GM23338 (cell line): ENCODE measurements around the gene KCNQ5. TPM values are rescaled to one million over a fixed set of nuclear protein-coding genes. Genes with fewer than 3 reads are reported as not detected.

Experiments
- ATAC-seq: fragments of 200-7000 bp; cut with Tn5 transposase; 3 replicates; pipeline ENCODE4 v1.9.1; 2020
- DNase-seq: peaks from one replicate; pipeline ENCODE4 v3.0.0-alpha.2; 2015; ENCODE audit warnings: low spot score
- H2AFZ ChIP-seq: fragments of 200-600 bp; sonication (generic); 2 replicates; pipeline ENCODE4 v1.8.0; 2016; ENCODE audit warnings: antibody characterized with exemption, mild to moderate bottlenecking, moderate library complexity
- H3F3A ChIP-seq: fragments of 200-600 bp; sonication (generic); replicated peaks from 2 replicates; pipeline ENCODE4 v1.8.0; 2017; ENCODE audit warnings: antibody characterized with exemption, mixed run types, low read depth
- H3K27ac ChIP-seq: fragments of 200-600 bp; sonication (generic); 2 replicates; pipeline ENCODE4 v1.6.1; 2016; ENCODE audit warnings: low read depth
- H3K27me3 ChIP-seq: fragments of 200-600 bp; sonication (generic); 2 replicates; pipeline ENCODE4 v1.8.0; 2016; ENCODE audit warnings: mild to moderate bottlenecking, mixed run types, moderate library complexity; ENCODE audit not compliant: insufficient read depth
- H3K36me3 ChIP-seq: fragments of 200-600 bp; sonication (generic); 2 replicates; pipeline ENCODE4 v1.8.0; 2016; ENCODE audit warnings: mild to moderate bottlenecking; ENCODE audit not compliant: insufficient read depth
- H3K4me1 ChIP-seq: fragments of 200-600 bp; sonication (generic); 2 replicates; pipeline ENCODE4 v1.8.0; 2016; ENCODE audit warnings: mild to moderate bottlenecking, moderate library complexity; ENCODE audit not compliant: insufficient read depth
- H3K4me2 ChIP-seq: fragments of 200-600 bp; sonication (generic); 2 replicates; pipeline ENCODE4 v1.7.1; 2017; ENCODE audit warnings: mixed run types
- H3K4me3 ChIP-seq: fragments of 200-600 bp; sonication (generic); 2 replicates; pipeline ENCODE4 v1.6.1; 2016; ENCODE audit warnings: mixed run types
- H3K79me2 ChIP-seq: fragments of 200-600 bp; sonication (generic); replicated peaks from 2 replicates; pipeline ENCODE4 v1.8.0; 2017; ENCODE audit warnings: mild to moderate bottlenecking; ENCODE audit not compliant: insufficient read depth
- H3K9me2 ChIP-seq: fragments of 200-600 bp; sonication (generic); 2 replicates; pipeline ENCODE4 v1.8.0; 2017; ENCODE audit not compliant: insufficient read depth
- H4K20me1 ChIP-seq: fragments of 200-600 bp; sonication (generic); replicated peaks from 2 replicates; pipeline ENCODE4 v1.8.0; 2017; ENCODE audit warnings: mild to moderate bottlenecking; ENCODE audit not compliant: insufficient read depth
- H3K27ac Mint-ChIP-seq: 2 replicates; pipeline ENCODE4 v1.8.0; 2020; ENCODE audit warnings: inconsistent platforms, mild to moderate bottlenecking, moderate library complexity, mixed read lengths
- H3K27me3 Mint-ChIP-seq: 3 replicates; pipeline ENCODE4 v1.8.0; 2022; ENCODE audit warnings: low read depth, mild to moderate bottlenecking, moderate library complexity, mixed read lengths, inconsistent platforms; ENCODE audit not compliant: insufficient read depth, poor library complexity
- H3K36me3 Mint-ChIP-seq: 3 replicates; pipeline ENCODE4 v1.8.0; 2021; ENCODE audit warnings: low read depth, mild to moderate bottlenecking, inconsistent platforms, moderate library complexity, mixed read lengths
- H3K4me1 Mint-ChIP-seq: 3 replicates; pipeline ENCODE4 v1.8.0; 2020; ENCODE audit warnings: mild to moderate bottlenecking, inconsistent platforms, mixed read lengths
- H3K4me3 Mint-ChIP-seq: 3 replicates; pipeline ENCODE4 v1.8.0; 2021; ENCODE audit warnings: moderate library complexity, mild to moderate bottlenecking, inconsistent platforms, mixed read lengths
- H3K9me3 Mint-ChIP-seq: 3 replicates; pipeline ENCODE4 v1.8.0; 2020; ENCODE audit warnings: moderate library complexity, mild to moderate bottlenecking, inconsistent platforms, mixed read lengths
- CREB1 ChIP-seq: fragments of 250-450 bp; sonication (Bioruptor Pico); IDR thresholded peaks from 2 replicates; pipeline ENCODE4 v1.5.0; 2020; ENCODE audit warnings: low read depth, mild to moderate bottlenecking, moderate library complexity
- EZH2 ChIP-seq: fragments of 200-600 bp; sonication (generic); IDR thresholded peaks from one replicate; pipeline ENCODE4 v1.8.0; 2017; ENCODE audit warnings: antibody characterized with exemption, mild to moderate bottlenecking, low read depth; ENCODE audit not compliant: unreplicated experiment
- EZH2phosphoT487 ChIP-seq: fragments of 200-600 bp; sonication (generic); IDR thresholded peaks from one replicate; pipeline ENCODE4 v1.8.1; 2018; ENCODE audit warnings: antibody characterized with exemption; ENCODE audit not compliant: unreplicated experiment
- JUNB ChIP-seq: IDR thresholded peaks from one replicate; pipeline ENCODE4 v1.6.1; 2016; ENCODE audit warnings: antibody characterized with exemption; ENCODE audit not compliant: unreplicated experiment
- NANOG ChIP-seq: IDR thresholded peaks from 2 replicates; pipeline ENCODE4 v1.6.1; 2016; ENCODE audit warnings: antibody characterized with exemption, borderline replicate concordance
- POLR2AphosphoS5 ChIP-seq: IDR thresholded peaks from 2 replicates; pipeline ENCODE4 v1.6.1; 2016; ENCODE audit warnings: antibody characterized with exemption, low read depth
- REST ChIP-seq: IDR thresholded peaks from one replicate; pipeline ENCODE4 v1.6.1; 2018; ENCODE audit warnings: antibody characterized with exemption; ENCODE audit not compliant: unreplicated experiment
- STAT1 ChIP-seq: IDR thresholded peaks from one replicate; pipeline ENCODE4 v1.6.1; 2016; ENCODE audit warnings: antibody characterized with exemption; ENCODE audit not compliant: unreplicated experiment
- ZNF114 ChIP-seq: fragments of 250-450 bp; sonication (Bioruptor Pico); IDR thresholded peaks from 2 replicates; pipeline ENCODE4 v1.5.0; 2020; ENCODE audit warnings: mild to moderate bottlenecking, moderate library complexity
- ZNF331 ChIP-seq: fragments of 250-450 bp; sonication (Bioruptor Pico); IDR thresholded peaks from 2 replicates; pipeline ENCODE4 v1.5.0; 2020; ENCODE audit warnings: low read depth, mild to moderate bottlenecking, moderate library complexity
- polyA plus RNA-seq: library from polyadenylated mRNA; unstranded; fragments of >200 nt; fragmentation: Nextera tagmentation; extraction: Ambion mirVana; gene quantifications from 2 replicates; pipeline ENCODE4 v1.2.1, GENCODE V29; 2016
- total RNA-seq: library from RNA; depleted of rRNA; stranded (reverse); fragments of >200 nt; shearing (Covaris generic); gene quantifications from 2 replicates; pipeline ENCODE4 v1.2.3, GENCODE V29; 2014
- TF ChIP-seq, protein P1 (sequence below), 2 experiments: fragments of 200-600 bp in 1 of 2; sonication (generic) in 1 of 2; conservative IDR thresholded peaks; 2 replicates each; pipeline versions ENCODE4 v1.5.1 to v1.6.1; 2016 to 2017; ENCODE audit warnings: antibody characterized with exemption in 2 of 2, low read depth in 2 of 2, mild to moderate bottlenecking in 2 of 2, moderate library complexity in 1 of 2
- TF ChIP-seq, protein P2 (sequence below): IDR thresholded peaks from 2 replicates; pipeline ENCODE4 v1.6.1; 2016; ENCODE audit warnings: antibody characterized with exemption
- TF ChIP-seq, protein P3 (sequence below): fragments of 250-450 bp; sonication (Bioruptor Pico); IDR thresholded peaks from 2 replicates; pipeline ENCODE4 v1.5.0; 2020; ENCODE audit warnings: mild to moderate bottlenecking, moderate library complexity

The KCNQ5 gene
- total and polyA plus RNA-seq, 2 experiments from 2014 or later: 0.68 to 0.87 TPM

DNA sequence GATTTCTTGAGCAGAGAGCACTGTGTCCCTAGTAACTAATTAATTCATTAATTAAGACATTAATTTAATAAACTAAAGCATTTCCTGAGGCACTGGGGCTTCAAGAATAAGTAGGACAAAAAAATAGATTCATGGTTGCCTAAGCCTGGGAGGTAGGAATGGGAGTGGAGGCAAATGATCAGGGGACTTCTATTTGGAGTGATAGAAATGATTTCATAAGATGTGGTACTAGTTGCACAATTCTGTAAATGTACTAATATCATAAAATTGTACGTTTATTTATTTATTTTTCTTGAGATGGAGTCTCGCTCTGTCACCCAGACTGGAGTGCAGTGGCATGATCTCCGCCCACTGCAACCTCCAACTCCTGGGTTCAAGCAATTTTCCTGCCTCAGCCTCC is 316.2 kb downstream of the KCNQ5 start:
- ATAC-seq (no peak), DNase-seq (no peak)
- Mint-ChIP-seq H3K9me3 (no peaks in the 10 kb centered on the region), H3K4me1 (no peaks in the 10 kb centered on the region), H3K27me3 (peaks cover 4% of the 10 kb centered on the region), H3K36me3 (no peaks in the 10 kb centered on the region), H3K27ac (no peak overlapping the region), H3K4me3 (no peak overlapping the region)
- Histone ChIP-seq H2AFZ (no peak overlapping the region), H4K20me1 (no peaks in the 10 kb centered on the region), H3K27me3 (no peaks in the 10 kb centered on the region), H3K4me1 (no peaks in the 10 kb centered on the region), H3K4me3 (no peak overlapping the region), H3K36me3 (no peaks in the 10 kb centered on the region), H3K4me2 (no peak overlapping the region), H3K9me2 (no peaks in the 10 kb centered on the region), H3F3A (no peaks in the 10 kb centered on the region), H3K27ac (no peak overlapping the region), H3K79me2 (no peaks in the 10 kb centered on the region)
- TF ChIP-seq NANOG (no peak), EZH2 (no peak), CREB1 (no peak), JUNB (no peak), POLR2AphosphoS5 (no peak), ZNF331 (CRISPR knock-in tag) (no peak), REST (no peak), EZH2phosphoT487 (no peak), STAT1 (no peak), ZNF114 (CRISPR knock-in tag) (no peak)
- TF ChIP-seq, protein P1, sequence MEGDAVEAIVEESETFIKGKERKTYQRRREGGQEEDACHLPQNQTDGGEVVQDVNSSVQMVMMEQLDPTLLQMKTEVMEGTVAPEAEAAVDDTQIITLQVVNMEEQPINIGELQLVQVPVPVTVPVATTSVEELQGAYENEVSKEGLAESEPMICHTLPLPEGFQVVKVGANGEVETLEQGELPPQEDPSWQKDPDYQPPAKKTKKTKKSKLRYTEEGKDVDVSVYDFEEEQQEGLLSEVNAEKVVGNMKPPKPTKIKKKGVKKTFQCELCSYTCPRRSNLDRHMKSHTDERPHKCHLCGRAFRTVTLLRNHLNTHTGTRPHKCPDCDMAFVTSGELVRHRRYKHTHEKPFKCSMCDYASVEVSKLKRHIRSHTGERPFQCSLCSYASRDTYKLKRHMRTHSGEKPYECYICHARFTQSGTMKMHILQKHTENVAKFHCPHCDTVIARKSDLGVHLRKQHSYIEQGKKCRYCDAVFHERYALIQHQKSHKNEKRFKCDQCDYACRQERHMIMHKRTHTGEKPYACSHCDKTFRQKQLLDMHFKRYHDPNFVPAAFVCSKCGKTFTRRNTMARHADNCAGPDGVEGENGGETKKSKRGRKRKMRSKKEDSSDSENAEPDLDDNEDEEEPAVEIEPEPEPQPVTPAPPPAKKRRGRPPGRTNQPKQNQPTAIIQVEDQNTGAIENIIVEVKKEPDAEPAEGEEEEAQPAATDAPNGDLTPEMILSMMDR (conservative IDR thresholded peaks at IDR 0.05; ENCODE audit: low read depth in 2 of 2): no peak
- TF ChIP-seq, protein P2, sequence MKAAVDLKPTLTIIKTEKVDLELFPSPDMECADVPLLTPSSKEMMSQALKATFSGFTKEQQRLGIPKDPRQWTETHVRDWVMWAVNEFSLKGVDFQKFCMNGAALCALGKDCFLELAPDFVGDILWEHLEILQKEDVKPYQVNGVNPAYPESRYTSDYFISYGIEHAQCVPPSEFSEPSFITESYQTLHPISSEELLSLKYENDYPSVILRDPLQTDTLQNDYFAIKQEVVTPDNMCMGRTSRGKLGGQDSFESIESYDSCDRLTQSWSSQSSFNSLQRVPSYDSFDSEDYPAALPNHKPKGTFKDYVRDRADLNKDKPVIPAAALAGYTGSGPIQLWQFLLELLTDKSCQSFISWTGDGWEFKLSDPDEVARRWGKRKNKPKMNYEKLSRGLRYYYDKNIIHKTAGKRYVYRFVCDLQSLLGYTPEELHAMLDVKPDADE: no peak
- TF ChIP-seq, protein P3, sequence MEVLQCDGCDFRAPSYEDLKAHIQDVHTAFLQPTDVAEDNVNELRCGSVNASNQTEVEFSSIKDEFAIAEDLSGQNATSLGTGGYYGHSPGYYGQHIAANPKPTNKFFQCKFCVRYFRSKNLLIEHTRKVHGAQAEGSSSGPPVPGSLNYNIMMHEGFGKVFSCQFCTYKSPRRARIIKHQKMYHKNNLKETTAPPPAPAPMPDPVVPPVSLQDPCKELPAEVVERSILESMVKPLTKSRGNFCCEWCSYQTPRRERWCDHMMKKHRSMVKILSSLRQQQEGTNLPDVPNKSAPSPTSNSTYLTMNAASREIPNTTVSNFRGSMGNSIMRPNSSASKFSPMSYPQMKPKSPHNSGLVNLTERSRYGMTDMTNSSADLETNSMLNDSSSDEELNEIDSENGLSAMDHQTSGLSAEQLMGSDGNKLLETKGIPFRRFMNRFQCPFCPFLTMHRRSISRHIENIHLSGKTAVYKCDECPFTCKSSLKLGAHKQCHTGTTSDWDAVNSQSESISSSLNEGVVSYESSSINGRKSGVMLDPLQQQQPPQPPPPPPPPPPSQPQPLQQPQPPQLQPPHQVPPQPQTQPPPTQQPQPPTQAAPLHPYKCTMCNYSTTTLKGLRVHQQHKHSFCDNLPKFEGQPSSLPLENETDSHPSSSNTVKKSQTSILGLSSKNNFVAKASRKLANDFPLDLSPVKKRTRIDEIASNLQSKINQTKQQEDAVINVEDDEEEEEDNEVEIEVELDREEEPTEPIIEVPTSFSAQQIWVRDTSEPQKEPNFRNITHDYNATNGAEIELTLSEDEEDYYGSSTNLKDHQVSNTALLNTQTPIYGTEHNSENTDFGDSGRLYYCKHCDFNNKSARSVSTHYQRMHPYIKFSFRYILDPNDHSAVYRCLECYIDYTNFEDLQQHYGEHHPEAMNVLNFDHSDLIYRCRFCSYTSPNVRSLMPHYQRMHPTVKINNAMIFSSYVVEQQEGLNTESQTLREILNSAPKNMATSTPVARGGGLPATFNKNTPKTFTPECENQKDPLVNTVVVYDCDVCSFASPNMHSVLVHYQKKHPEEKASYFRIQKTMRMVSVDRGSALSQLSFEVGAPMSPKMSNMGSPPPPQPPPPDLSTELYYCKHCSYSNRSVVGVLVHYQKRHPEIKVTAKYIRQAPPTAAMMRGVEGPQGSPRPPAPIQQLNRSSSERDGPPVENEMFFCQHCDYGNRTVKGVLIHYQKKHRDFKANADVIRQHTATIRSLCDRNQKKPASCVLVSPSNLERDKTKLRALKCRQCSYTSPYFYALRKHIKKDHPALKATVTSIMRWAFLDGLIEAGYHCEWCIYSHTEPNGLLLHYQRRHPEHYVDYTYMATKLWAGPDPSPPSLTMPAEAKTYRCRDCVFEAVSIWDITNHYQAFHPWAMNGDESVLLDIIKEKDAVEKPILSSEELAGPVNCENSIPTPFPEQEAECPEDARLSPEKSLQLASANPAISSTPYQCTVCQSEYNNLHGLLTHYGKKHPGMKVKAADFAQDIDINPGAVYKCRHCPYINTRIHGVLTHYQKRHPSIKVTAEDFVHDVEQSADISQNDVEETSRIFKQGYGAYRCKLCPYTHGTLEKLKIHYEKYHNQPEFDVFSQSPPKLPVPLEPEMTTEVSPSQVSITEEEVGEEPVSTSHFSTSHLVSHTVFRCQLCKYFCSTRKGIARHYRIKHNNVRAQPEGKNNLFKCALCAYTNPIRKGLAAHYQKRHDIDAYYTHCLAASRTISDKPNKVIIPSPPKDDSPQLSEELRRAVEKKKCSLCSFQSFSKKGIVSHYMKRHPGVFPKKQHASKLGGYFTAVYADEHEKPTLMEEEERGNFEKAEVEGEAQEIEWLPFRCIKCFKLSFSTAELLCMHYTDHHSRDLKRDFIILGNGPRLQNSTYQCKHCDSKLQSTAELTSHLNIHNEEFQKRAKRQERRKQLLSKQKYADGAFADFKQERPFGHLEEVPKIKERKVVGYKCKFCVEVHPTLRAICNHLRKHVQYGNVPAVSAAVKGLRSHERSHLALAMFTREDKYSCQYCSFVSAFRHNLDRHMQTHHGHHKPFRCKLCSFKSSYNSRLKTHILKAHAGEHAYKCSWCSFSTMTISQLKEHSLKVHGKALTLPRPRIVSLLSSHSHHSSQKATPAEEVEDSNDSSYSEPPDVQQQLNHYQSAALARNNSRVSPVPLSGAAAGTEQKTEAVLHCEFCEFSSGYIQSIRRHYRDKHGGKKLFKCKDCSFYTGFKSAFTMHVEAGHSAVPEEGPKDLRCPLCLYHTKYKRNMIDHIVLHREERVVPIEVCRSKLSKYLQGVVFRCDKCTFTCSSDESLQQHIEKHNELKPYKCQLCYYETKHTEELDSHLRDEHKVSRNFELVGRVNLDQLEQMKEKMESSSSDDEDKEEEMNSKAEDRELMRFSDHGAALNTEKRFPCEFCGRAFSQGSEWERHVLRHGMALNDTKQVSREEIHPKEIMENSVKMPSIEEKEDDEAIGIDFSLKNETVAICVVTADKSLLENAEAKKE: no peak
